Measurements from ENCODE around the gene CACNA1D. TPM values are rescaled to one million over a fixed set of nuclear protein-coding genes. Genes with fewer than 3 reads are reported as not detected.

Gene CACNA1D
- total RNA-seq: 0.97 and 2.3 TPM in 2 replicates

GRCh38 chr3:53493963-53494791 is at the start of gene CACNA1D:
Gene CACNA1D, plus strand, starts transcription at chr3:53494611. Its CDS starts 556 bp downstream, at chr3:53495167.

GRCh38 chr3:53846134-53846850 is 351.9 kb downstream of the CACNA1D start, which contains the start of the genes CHDH and IL17RB:
Gene CHDH, minus strand, starts transcription at chr3:53846419. Its CDS starts 22,411 bp downstream, at chr3:53824008.
Gene IL17RB, plus strand, starts transcription at chr3:53846568. Its CDS starts 21 bp downstream, at chr3:53846589.

Small RNA genes within 50 kb of the gene (small RNA-seq; reads per million reads assigned to genes)
- gene AC012467.1: not detected
- gene RF00154: 9.3 reads per million, percentile 90 among the genes with 10 or more reads in this experiment

Other genes with a start within 250 kb of the CACNA1D start
- gene TKT, start 238.6 kb upstream of the CACNA1D start, total RNA-seq: 590 and 717 TPM in 2 replicates
- gene DCP1A, start 147.1 kb upstream of the CACNA1D start, total RNA-seq: 22.1 and 24.7 TPM in 2 replicates